Central memory CD4-positive, alpha-beta T cell (primary cell): ENCODE data around the gene ELFN2.
"Not testable (repeated sequence)": the region's sequence is repeated elsewhere in the genome, so short reads cannot be mapped to it uniquely, and the experiment has no call there.

Source experiments
- DNase-seq: peaks from one replicate; pipeline ENCODE4 v3.0.0; 2022

The ELFN2 gene

GRCh38 chr22:37409459-37410050 lies 17.7 kb downstream of the ELFN2 start:
- DNase-seq: no peak

- DNase-seq: no peak
These were observed 18.2 kb downstream of the ELFN2 start for GRCh38 chr22:37409031-37409430.

- no peak for DNase-seq
These were observed 19.4 kb downstream of the ELFN2 start for GRCh38 chr22:37407856-37408255.

- no peak for DNase-seq
These were observed 20.6 kb downstream of the ELFN2 start for GRCh38 chr22:37406441-37407235.

- DNase-seq: no peak
These were observed 23.2 kb downstream of the ELFN2 start for GRCh38 chr22:37404091-37404490.

- no peak for DNase-seq
These were observed 23.9 kb downstream of the ELFN2 start for GRCh38 chr22:37403267-37403960.

- DNase-seq: no peak
These were observed 25.1 kb downstream of the ELFN2 start for GRCh38 chr22:37402184-37402506.

- DNase-seq: no peak
These were observed 25.7 kb downstream of the ELFN2 start for GRCh38 chr22:37401401-37402183.

- DNase-seq: no peak
These were observed 26.6 kb downstream of the ELFN2 start for GRCh38 chr22:37400719-37401118.

- DNase-seq: not testable (repeated sequence)
These were observed 27.8 kb downstream of the ELFN2 start for GRCh38 chr22:37399457-37399856.

- no peak for DNase-seq
These were observed 30.1 kb downstream of the ELFN2 start for GRCh38 chr22:37397226-37397625.

GRCh38 chr22:37396488-37397084 lies 30.7 kb downstream of the ELFN2 start:
- no peak for DNase-seq

- no peak for DNase-seq
These were observed 32.9 kb downstream of the ELFN2 start for GRCh38 chr22:37394341-37394740.

- no peak for DNase-seq
These were observed 33.5 kb downstream of the ELFN2 start for GRCh38 chr22:37393746-37394145.

GRCh38 chr22:37392721-37393328 lies 34.5 kb downstream of the ELFN2 start:
- DNase-seq: no peak

GRCh38 chr22:37391702-37392101 lies 35.6 kb downstream of the ELFN2 start:
- no peak for DNase-seq

- DNase-seq: no peak
These were observed 37.2 kb downstream of the ELFN2 start for GRCh38 chr22:37390075-37390474.

- DNase-seq: no peak
These were observed 38.7 kb downstream of the ELFN2 start for GRCh38 chr22:37388538-37388937.

GRCh38 chr22:37387793-37388192 lies 39.5 kb downstream of the ELFN2 start:
- DNase-seq: no peak

- no peak for DNase-seq
These were observed 40.8 kb downstream of the ELFN2 start for GRCh38 chr22:37386441-37386840.

GRCh38 chr22:37384691-37385090 lies 42.6 kb downstream of the ELFN2 start:
- DNase-seq: no peak

GRCh38 chr22:37383341-37383740 lies 43.9 kb downstream of the ELFN2 start:
- no peak for DNase-seq
